Measurements from ENCODE around the gene KYAT1. TPM values are rescaled to one million over a fixed set of nuclear protein-coding genes. Genes with fewer than 3 reads are reported as not detected.

The KYAT1 gene
- total RNA-seq, 1 donor from 2014 or later, result 10.1 TPM

DNA sequence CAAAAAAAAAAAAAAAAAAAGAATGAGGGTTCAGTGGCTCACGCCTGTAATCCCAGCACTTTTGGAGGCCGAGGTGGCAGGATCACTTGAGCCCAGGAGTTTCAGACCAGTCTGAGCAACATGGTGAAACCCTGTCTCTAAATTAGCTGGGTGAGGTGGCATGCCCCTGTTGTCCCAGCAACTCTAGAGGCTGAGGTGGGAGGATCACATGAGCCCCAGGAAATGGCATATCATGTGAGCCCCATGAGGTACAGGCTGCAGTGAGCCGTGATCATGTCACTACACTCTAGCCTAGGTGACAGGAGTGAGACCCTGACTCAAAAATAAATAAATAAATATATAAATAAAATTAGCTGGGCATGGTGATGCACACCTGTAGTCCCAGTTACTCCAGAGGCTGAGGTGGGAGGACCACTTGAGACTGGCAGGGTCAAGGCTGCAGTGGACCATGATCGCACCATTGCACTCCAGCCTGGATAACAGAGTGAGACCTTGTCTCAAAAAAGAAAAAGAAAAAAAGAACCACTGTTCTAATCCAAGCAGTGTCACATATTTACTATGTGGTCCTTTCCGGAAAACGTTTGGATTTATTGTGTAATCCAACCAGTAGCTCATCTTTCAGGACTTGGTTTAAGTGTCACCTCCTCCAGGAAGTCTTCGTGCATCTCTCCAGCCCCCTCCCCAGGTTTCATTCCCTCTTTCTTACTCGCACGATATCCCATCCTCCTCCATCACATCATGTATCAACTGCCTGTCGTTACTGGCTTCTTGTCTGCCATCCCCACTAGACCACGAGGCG lies 39.9 kb downstream of the KYAT1 start:
- H2AFZ ChIP-seq (ENCODE audit: low read depth, low read length), result no peak overlapping the region
- no peak overlapping the region for H3K27ac Mint-ChIP-seq (ENCODE audit: unreplicated experiment)
- no peaks in the 10 kb centered on the region for H3K79me2 ChIP-seq (ENCODE audit: insufficient read depth, low read length)
- no peaks in the 10 kb centered on the region for H3K4me1 ChIP-seq (ENCODE audit: insufficient read depth, low read length)
- H3K36me3 ChIP-seq (ENCODE audit: insufficient read depth, low read length), result no peaks in the 10 kb centered on the region
- H3K4me3 Mint-ChIP-seq (ENCODE audit: unreplicated experiment), result no peak overlapping the region
- no peak overlapping the region for H3K4me2 ChIP-seq (ENCODE audit: low read length)
- peaks cover 5% of the 10 kb centered on the region for H4K20me1 ChIP-seq (ENCODE audit: insufficient read depth, low read length)
- H3K9me3 Mint-ChIP-seq (ENCODE audit: unreplicated experiment), result no peaks in the 10 kb centered on the region
- H3K9ac ChIP-seq (ENCODE audit: low read length), result no peak overlapping the region
- no peaks in the 10 kb centered on the region for H3K27me3 ChIP-seq (ENCODE audit: insufficient read depth, low read length)
- no peaks in the 10 kb centered on the region for H3K9me3 ChIP-seq (ENCODE audit: insufficient read depth, low read depth, low read length)
- H3K27me3 Mint-ChIP-seq (ENCODE audit: low read depth, unreplicated experiment), result no peaks in the 10 kb centered on the region
- no peak overlapping the region for H3K27ac ChIP-seq (ENCODE audit: low read depth, low read length)
- no peak for FAIRE-seq
- no peak for TF ChIP-seq EZH2 (IDR thresholded peaks at IDR 0.05; ENCODE audit: insufficient read depth, low read length)
- TF ChIP-seq, protein P1, sequence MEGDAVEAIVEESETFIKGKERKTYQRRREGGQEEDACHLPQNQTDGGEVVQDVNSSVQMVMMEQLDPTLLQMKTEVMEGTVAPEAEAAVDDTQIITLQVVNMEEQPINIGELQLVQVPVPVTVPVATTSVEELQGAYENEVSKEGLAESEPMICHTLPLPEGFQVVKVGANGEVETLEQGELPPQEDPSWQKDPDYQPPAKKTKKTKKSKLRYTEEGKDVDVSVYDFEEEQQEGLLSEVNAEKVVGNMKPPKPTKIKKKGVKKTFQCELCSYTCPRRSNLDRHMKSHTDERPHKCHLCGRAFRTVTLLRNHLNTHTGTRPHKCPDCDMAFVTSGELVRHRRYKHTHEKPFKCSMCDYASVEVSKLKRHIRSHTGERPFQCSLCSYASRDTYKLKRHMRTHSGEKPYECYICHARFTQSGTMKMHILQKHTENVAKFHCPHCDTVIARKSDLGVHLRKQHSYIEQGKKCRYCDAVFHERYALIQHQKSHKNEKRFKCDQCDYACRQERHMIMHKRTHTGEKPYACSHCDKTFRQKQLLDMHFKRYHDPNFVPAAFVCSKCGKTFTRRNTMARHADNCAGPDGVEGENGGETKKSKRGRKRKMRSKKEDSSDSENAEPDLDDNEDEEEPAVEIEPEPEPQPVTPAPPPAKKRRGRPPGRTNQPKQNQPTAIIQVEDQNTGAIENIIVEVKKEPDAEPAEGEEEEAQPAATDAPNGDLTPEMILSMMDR (IDR thresholded peaks at IDR 0.05; ENCODE audit: insufficient read depth, low read depth, low read length), result no peak
- peaks cover 12% of the 10 kb centered on the region for H3K36me3 Mint-ChIP-seq (ENCODE audit: low read depth, unreplicated experiment)
- no peaks in the 10 kb centered on the region for H3K4me1 Mint-ChIP-seq (ENCODE audit: low read depth, unreplicated experiment)
- DNase-seq (ENCODE audit: low read depth), result no peak
- no peak overlapping the region for H3K4me3 ChIP-seq (ENCODE audit: insufficient read depth, low read depth, low read length)

DNA sequence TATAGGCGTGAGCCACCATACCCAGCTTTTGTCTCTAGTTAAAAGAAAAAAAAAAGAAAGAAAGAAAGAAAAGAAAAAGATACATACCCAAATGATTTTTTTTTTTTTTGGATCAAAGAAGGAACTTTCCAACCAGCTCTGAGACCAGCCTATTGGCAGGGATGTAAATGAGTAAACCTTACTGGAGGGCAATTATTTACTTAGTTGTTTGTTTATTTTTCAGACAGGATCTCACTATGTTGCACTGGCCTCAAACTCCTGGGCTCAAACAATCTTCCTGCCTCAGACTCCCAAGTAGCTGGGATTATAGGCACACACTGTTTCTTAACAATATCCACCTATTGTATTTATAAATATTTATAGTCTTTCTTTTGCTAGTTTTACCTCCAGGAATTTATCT lies 41.2 kb downstream of the KYAT1 start:
- Histone ChIP-seq H3K9ac (ENCODE audit: low read length) (no peak overlapping the region), H3K4me1 (ENCODE audit: insufficient read depth, low read length) (no peaks in the 10 kb centered on the region), H4K20me1 (ENCODE audit: insufficient read depth, low read length) (peaks cover 3% of the 10 kb centered on the region), H3K27me3 (ENCODE audit: insufficient read depth, low read length) (no peaks in the 10 kb centered on the region), H3K79me2 (ENCODE audit: insufficient read depth, low read length) (no peaks in the 10 kb centered on the region), H2AFZ (ENCODE audit: low read depth, low read length) (no peak overlapping the region), H3K27ac (ENCODE audit: low read depth, low read length) (no peak overlapping the region), H3K9me3 (ENCODE audit: insufficient read depth, low read depth, low read length) (no peaks in the 10 kb centered on the region), H3K4me2 (ENCODE audit: low read length) (no peak overlapping the region), H3K4me3 (ENCODE audit: insufficient read depth, low read depth, low read length) (no peak overlapping the region), H3K36me3 (ENCODE audit: insufficient read depth, low read length) (no peaks in the 10 kb centered on the region)
- Mint-ChIP-seq H3K36me3 (ENCODE audit: low read depth, unreplicated experiment) (peaks cover 14% of the 10 kb centered on the region), H3K27ac (ENCODE audit: unreplicated experiment) (no peak overlapping the region), H3K9me3 (ENCODE audit: unreplicated experiment) (no peaks in the 10 kb centered on the region), H3K4me1 (ENCODE audit: low read depth, unreplicated experiment) (no peaks in the 10 kb centered on the region), H3K27me3 (ENCODE audit: low read depth, unreplicated experiment) (no peaks in the 10 kb centered on the region), H3K4me3 (ENCODE audit: unreplicated experiment) (no peak overlapping the region)
- FAIRE-seq, result no peak
- TF ChIP-seq, protein P1 (IDR thresholded peaks at IDR 0.05; ENCODE audit: insufficient read depth, low read depth, low read length), result no peak
- no peak for TF ChIP-seq EZH2 (IDR thresholded peaks at IDR 0.05; ENCODE audit: insufficient read depth, low read length)
- DNase-seq (ENCODE audit: low read depth), result no peak

DNA sequence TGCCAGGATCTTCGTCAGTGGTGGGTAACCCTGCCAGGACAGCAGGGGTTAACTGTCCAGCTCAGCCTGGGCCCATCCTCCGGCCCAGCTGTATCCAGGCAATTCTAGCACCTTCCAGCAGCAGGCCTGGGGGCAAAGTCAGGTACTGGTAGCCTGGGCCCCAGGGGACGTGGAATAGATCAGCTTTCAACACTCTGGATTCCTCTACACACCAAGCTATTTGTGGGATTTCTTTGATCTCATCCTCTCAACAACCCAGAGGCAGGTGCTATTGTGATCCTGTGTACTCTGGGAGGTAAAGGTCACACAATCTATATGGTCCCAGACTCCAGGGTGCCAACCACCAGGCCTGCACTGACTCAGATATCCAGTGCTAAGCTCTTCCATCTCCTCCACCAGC lies 43.4 kb downstream of the KYAT1 start:
- DNase-seq (ENCODE audit: low read depth) (no peak), FAIRE-seq (no peak)
- Mint-ChIP-seq H3K9me3 (ENCODE audit: unreplicated experiment) (no peaks in the 10 kb centered on the region), H3K4me1 (ENCODE audit: low read depth, unreplicated experiment) (no peaks in the 10 kb centered on the region), H3K27me3 (ENCODE audit: low read depth, unreplicated experiment) (no peaks in the 10 kb centered on the region), H3K36me3 (ENCODE audit: low read depth, unreplicated experiment) (peaks cover 16% of the 10 kb centered on the region), H3K27ac (ENCODE audit: unreplicated experiment) (no peak overlapping the region), H3K4me3 (ENCODE audit: unreplicated experiment) (no peak overlapping the region)
- no peak overlapping the region for H2AFZ ChIP-seq (ENCODE audit: low read depth, low read length)
- no peaks in the 10 kb centered on the region for H3K4me1 ChIP-seq (ENCODE audit: insufficient read depth, low read length)
- no peaks in the 10 kb centered on the region for H3K36me3 ChIP-seq (ENCODE audit: insufficient read depth, low read length)
- H3K4me2 ChIP-seq (ENCODE audit: low read length), result no peak overlapping the region
- no peaks in the 10 kb centered on the region for H3K79me2 ChIP-seq (ENCODE audit: insufficient read depth, low read length)
- H4K20me1 ChIP-seq (ENCODE audit: insufficient read depth, low read length), result peaks cover 3% of the 10 kb centered on the region
- no peak overlapping the region for H3K9ac ChIP-seq (ENCODE audit: low read length)
- H3K27me3 ChIP-seq (ENCODE audit: insufficient read depth, low read length), result no peaks in the 10 kb centered on the region
- no peak overlapping the region for H3K27ac ChIP-seq (ENCODE audit: low read depth, low read length)
- H3K4me3 ChIP-seq (ENCODE audit: insufficient read depth, low read depth, low read length), result no peak overlapping the region
- H3K9me3 ChIP-seq (ENCODE audit: insufficient read depth, low read depth, low read length), result no peaks in the 10 kb centered on the region
- TF ChIP-seq, protein P1 (IDR thresholded peaks at IDR 0.05; ENCODE audit: insufficient read depth, low read depth, low read length), result no peak
- no peak for TF ChIP-seq EZH2 (IDR thresholded peaks at IDR 0.05; ENCODE audit: insufficient read depth, low read length)
